AG09319 (cell line): ENCODE results near the gene SLIT3.
A peak's percentile ranks its signal among the peaks of the same experiment; 100 is the strongest.

ENCODE experiments used
- DNase-seq: peaks from one replicate; pipeline ENCODE4 v3.0.0-alpha.2; 2010; ENCODE audit warnings: low read depth; ENCODE audit errors: extremely low read depth
- CTCF ChIP-seq: IDR thresholded peaks from 2 replicates; pipeline ENCODE4 v1.5.1; 2011; ENCODE audit warnings: low read depth, mild to moderate bottlenecking, inconsistent platforms, low read length, moderate library complexity

Gene SLIT3

GRCh38 chr5:168878135-168878745, 422.7 kb downstream of the SLIT3 start:
- TF ChIP-seq CTCF = no peak
- DNase-seq = no peak

GRCh38 chr5:168877132-168877892, 423.6 kb downstream of the SLIT3 start:
- no peak for DNase-seq

GRCh38 chr5:168876419-168876818, 424.5 kb downstream of the SLIT3 start:
- no peak for TF ChIP-seq CTCF
- no peak for DNase-seq

More at GRCh38 chr5:168877132-168877892, 423.6 kb downstream of the SLIT3 start:
- TF ChIP-seq CTCF = no peak

- no peak for TF ChIP-seq CTCF
- DNase-seq = no peak
These were observed 425.1 kb downstream of the SLIT3 start for GRCh38 chr5:168875832-168876231.

GRCh38 chr5:168874713-168875380, 426.1 kb downstream of the SLIT3 start:
- DNase-seq = no peak
- TF ChIP-seq CTCF = peak; percentile 2; the same call in 1 of the 2 replicates

- no peak for TF ChIP-seq CTCF
- DNase-seq = no peak
These were observed 428.7 kb downstream of the SLIT3 start for GRCh38 chr5:168872246-168872645.

GRCh38 chr5:168870910-168871309, 430.0 kb downstream of the SLIT3 start:
- no peak for DNase-seq
- TF ChIP-seq CTCF = no peak
